DMS153 treated with DMSO at 0.1 percent for 48 hours (cell line): Measurements from ENCODE around the gene RHBDL3.
A peak's percentile ranks its signal among the peaks of the same experiment; 100 is the strongest.
"Not testable (repeated sequence)": the region's sequence is repeated elsewhere in the genome, so short reads cannot be mapped to it uniquely, and the experiment has no call there.

Experiments
- DNase-seq: peaks from one replicate; lab custom pipeline; 2025; ENCODE audit not compliant: unreplicated experiment; lab: John Stamatoyannopoulos, UW

Gene RHBDL3

DNA sequence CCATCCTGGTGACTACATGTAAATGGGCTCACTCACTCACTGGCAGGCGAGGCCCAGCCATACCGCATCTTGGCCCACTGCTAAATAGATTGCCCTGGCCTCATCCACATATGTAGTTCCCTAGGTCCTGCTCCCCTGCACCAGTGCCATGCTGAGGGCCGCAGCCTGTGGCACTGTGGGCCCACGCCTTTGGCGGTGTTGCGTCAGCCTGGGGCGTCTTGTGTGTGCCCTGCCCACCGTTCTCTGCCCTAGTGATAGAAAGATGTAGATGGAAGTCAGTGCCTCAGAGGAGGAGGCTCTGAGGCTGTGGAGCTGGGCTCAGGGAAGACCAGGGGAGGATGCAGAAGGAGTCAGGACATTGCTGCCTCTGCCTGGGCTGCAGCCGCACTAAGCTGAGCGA is 57.4 kb downstream of the RHBDL3 start:
- DNase-seq: no peak

DNA sequence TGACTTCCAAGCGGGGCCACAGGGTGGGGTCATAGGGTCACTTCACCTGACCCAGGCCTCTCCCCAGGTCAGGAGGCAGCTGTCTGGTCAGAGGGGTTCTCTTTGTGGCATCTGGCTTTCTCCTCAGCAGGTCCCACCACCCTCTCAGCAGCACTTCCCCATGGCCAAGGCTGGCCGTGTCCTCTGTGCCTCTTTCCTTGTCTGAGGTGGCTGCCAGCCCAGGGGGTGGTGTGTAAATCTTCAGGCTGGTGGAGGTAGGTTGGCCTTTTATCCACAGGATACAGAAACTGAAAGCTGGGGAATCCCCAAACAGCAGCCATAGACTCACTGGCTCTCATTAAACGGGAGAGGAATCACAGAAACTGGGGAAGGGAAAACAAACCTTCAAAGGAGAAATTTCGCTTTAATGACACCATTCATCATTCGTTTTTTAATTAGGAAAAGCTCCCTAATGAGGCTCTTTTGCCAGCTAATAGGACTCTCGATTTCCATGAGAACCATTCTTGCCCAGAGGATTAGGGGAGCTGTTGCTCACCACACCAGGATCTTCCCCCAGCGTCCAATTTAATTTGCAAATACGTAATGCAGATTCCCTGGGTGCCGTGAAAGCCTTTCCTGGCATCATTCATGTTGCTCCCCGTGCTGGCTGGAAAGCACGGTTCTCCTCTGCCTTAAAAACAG is 58.3 kb downstream of the RHBDL3 start:
- no peak for DNase-seq

GRCh38 chr17:32327911-32328310 is 62.3 kb downstream of the RHBDL3 start:
- no peak for DNase-seq

DNA sequence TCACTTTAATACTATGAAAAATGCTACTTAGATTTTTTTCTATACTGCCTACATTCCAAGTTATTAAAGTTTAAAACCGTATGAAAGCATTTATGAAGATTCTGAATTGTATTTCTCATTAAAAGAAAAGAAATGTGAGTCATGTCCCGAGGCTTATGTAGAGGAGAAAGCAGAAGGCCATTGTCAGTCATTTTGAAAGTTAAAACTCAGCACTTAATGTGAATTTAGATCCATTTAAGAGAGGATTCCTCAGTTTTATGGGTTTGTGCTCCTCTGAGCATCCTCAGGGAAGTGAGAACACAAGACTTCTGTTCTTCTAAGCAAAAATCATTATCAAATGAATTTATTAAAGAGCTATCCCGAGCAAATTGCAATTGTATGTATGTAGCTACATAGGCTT is 64.5 kb downstream of the RHBDL3 start:
- no peak for DNase-seq

DNA sequence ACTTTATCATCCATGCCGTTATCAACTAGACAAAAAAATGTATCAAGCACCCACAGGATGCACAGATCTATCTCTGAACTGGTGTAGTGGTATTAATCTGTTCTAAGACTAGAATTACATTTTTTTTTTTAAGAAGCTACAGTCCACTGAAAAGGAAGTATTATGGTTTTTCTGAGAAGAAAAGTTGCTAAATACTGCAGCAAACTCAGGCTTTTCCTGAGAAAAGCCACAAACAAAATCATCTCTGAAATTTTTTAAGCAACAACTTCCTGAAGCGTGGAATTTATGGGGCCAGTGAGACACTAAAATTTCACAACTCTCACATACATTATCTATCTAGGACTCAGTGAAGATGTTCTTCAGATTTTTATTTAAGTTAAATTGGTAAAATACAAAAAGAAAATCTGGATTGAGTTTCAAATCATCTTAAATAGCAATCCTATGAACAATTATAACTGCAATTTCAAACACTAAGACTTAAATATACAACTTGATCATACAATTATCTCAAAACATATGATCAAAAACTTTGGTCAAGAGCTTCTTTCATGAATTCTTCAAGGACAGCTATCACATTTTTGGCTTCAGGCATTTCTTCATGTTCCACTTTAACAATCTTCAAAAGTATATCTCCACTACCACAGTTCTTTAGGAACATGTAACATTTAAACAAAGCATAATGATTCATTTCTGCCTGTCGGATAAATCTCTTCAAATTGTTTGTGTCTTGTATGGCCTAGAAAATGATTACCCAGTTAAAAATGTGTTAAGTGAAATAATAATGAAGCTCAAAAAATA is 65.8 kb downstream of the RHBDL3 start:
- no peak for DNase-seq

DNA sequence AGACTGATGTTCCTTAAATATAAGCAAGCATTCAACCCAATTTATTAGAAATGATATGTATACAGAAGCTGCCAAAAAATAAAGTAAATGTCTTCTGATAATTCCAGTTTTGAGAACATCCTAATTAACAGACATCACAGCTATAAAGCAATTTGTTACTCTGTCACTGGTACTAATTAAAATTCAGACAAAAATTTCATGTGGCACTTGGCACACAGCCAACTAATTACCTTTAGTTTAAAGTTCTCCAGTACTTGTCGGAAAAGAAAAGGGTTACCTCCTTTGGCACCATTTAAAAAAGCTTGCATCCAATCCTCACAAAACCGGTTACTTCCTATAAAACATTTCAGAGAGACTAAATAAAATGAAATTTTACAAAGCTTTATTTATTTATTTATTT is 67.6 kb downstream of the RHBDL3 start:
- no peak for DNase-seq

GRCh38 chr17:32335046-32335445 is 69.4 kb downstream of the RHBDL3 start:
- no peak for DNase-seq

DNA sequence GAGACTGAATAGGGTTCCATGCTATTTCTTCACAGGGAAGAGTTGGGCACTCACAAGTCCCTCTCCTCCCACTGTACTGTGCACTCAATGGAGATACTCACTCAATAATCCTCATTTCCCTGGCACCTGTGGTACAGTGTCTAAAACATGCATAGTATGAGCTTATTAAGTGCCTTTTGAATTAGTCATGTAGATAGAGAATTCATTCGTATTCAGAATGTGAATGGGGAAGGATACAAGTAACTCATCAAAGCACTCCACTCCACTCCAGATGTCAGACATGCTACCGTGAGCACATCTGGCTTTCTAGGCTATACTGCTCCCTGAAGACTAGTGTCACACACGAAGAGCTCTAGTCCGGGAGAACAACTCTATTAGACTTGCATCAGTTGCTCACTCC is 70.1 kb downstream of the RHBDL3 start:
- DNase-seq: no peak

DNA sequence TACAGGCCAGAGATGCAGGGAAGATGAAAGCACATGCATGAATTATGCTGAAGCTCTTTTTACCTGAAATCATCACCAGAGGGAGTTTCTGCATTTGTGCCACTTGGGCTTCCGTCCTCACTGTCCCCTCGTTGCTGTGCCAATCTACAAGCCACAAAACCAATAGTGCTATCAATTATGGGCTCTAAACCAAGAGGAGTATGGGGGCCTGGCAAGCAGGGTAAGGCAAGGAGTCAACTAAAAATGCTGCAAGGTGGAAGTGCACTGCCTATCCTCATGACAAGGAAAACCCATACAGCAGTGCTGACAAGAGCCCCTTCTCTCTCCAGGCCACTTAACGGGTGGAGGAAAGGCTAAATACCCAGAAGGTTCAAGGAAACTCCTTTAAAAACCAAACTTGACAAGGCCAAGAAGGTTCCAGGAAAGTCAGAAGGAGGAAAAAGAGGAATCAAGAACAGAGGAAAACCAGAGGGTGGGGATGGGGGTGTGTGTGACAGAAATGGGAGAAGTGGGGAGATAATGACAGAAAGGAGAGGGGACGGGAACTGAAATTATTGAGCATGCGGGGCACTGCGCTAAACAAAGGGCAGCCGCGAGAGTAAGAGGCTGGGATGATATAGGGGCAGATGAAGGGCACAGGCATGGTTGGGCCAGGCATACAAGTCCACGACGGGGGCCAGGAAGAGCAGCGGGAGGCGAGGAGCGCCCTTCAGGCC is 75.7 kb downstream of the RHBDL3 start:
- DNase-seq: no peak

DNA sequence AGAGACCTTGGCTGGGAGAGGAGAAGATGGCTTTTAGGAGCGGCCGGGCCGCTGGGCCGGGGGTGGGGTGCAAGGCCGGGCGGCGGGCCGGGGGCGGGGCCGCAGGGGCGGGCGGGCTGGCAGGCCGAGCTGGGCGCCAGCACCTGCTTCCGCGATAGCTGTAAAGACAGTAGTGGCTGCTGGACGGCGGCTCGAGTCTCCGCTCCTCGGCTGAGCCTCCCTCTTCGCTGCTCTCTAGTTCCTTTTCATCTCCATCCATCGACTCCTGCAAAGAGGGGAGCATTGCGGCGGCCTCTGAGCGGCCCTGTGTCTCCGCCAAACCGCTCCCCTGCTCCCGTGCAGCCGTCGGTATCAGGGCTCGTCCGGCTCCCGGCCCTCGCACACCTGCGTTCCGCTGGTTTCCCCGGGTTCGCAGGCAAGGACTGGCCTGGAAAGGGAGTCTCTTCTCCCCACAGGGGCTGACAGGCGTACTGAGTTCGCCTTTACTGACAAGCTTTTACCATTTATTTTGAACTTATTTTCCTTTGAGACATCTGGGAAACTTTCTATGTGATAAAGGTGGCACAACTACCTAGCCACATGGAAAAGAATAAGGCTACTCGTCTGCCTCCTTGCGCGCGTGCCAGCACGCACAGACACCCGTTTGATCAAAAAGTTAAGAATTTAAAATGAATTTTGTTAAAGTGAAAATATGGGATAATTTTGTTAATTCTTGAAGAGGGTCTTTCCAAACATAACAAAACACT is 76.4 kb downstream of the RHBDL3 start, which contains the start of gene C17orf75:
C17orf75 (minus strand) TSS at position 317 of the 746 bp plus-strand sequence; CDS start at position 283, 34 bp downstream.
- peak; percentile 12 for DNase-seq

DNA sequence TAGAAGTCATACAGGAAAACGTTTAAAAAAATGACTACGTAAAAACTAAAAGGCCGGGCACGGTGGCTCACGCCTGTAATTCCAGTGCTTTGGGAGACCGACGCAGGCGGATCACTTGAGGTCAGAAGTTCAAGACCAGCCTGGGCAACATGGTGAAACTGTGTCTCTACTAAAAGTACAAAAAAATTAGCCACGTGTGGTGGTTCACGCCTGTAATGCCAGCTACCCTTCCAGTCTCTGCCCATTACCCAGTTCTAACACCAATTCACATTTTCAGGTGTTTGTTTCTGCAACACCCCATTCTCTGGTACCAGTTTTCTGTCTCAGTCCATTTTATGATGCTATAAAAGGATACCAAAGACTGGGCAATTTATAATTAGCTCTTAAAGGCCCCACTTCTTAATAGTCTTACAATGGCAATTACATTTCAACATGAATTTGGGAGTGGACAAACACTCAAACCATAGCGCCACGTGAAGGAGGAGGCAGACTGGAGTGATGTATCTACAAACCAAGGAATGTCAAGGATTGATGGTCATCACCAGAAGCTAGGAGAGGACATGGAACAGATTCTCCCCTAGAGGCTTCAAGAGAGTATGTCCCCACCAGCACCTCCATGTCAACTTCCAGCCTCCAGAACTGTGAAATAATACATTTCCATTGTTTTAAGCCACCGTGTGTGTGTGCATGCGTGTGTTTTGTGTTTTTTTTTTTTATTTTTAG is 77.1 kb downstream of the RHBDL3 start:
- no peak for DNase-seq

- DNase-seq: no peak
These were observed 80.4 kb downstream of the RHBDL3 start for GRCh38 chr17:32345951-32346600.

GRCh38 chr17:32348483-32348800 is 82.8 kb downstream of the RHBDL3 start:
- DNase-seq: no peak

DNA sequence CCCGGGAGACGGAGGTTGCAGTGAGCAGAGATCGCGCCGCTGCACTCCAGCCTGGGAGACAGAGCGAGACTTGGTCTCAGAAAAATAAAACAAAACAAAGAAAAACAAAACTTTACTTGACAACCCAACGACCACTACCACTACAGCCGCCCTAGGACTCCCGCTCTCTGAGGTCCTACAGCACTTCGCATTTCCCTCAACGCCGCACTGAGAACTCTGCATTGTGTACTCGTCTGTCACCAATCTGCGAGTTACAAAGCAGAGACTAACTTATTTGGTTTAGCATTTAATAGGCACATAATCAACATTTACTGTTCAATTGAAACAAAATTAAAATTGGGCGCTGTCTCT is 83.8 kb downstream of the RHBDL3 start:
- no peak for DNase-seq

DNA sequence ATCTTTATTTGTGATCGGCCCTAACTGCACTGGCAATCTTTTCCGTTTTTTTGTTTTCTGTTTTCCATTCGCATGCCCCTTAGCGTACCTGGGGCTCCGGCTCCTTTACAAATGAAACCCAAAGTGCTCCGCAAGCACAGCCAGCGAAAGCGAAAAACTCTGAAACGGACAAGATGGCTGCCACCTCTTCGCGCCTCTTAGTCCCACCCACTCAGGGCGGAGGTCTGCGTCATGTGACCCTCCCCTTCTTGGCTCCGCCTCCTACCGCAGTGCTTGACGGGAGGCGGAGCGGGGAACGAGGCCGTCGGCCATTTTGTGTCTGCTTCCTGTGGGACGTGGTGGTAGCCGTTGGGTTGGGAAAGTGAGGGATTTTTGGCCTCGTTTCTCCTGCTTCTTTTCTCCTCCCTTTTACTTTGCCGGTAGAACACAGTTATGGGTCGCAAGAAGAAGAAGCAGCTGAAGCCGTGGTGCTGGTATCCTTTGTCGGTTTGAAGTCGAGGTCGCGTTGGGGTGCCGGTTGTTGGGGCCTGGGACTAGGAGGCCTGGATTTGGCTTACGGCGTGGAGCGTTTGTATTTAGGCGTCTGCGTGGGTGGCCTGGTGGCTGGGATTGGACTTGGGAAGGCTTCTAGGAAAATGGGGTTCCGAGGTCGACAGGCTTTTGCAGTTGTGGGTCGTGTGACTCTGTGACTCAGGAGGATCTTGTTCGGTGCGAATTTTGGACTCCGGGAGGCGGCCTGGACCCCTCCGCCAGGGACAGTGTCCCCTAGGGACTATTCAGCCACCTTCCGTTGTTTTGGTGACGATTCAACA is 84.4 kb downstream of the RHBDL3 start, which contains the start of gene ZNF207:
ZNF207 (plus strand) TSS at position 304 of the 812 bp plus-strand sequence; CDS start at position 433, 129 bp downstream.
- peak; percentile 80 for DNase-seq

DNA sequence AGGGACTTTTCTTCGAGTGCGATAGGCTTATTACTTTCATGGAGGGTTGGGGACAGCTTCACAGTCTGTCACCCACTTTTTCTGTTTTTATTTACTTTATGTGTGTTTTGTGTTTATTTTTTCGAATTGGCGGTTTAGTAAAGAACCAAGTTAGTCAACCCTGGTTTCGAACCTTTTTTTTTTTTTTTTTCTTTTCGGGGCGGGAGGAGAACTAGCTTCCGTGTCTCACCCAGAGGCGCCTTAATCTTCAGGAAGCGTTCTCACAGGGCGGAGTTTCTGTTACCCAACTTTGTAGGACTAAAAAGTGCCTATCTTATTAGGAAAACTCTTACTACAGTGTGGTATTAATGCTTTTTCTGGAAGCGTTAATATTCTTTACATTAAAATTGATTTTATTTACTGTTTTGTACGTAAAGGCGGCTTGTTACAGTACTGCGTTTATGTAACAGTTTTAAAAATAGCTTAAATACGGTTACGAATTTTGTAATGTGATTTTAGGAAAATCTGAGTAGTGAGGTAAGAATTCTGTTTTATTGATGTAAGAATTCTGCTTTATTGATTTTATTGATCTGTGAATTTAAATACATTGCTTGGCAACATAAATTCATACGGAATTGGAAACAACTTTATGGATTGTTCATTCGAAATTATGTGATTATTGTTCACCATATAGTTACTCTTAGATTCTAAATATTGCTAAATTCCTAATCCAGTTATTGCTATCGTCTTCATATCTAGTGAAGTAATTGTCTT is 85.2 kb downstream of the RHBDL3 start:
- DNase-seq: no peak

- DNase-seq: not testable (repeated sequence)
These were observed 87.1 kb downstream of the RHBDL3 start for GRCh38 chr17:32352734-32353133.

GRCh38 chr17:32355649-32356377 is 90.2 kb downstream of the RHBDL3 start:
- no peak for DNase-seq
